CD4-positive, alpha-beta T cell treated with Interleukin-1 beta for 1 hour (primary cell): Measurements from ENCODE around the gene TMSB15A.
A peak's percentile ranks its signal among the peaks of the same experiment; 100 is the strongest.
"Not testable (repeated sequence)": the region's sequence is repeated elsewhere in the genome, so short reads cannot be mapped to it uniquely, and the experiment has no call there.

Experiments
- DNase-seq, 2 donors: peaks; one replicate each; pipeline ENCODE4 v3.0.0-alpha.2; 2020 to 2022

The TMSB15A gene

GRCh38 chrX:102515975-102516941 is at the start of gene TMSB15A:
Gene TMSB15A (minus strand): TSS chrX:102516739.
- peak; percentile 41 to 47 for DNase-seq

- no peak for DNase-seq
Observed at GRCh38 chrX:102560423-102561068, 44.0 kb upstream of the TMSB15A start.

- no peak for DNase-seq
Observed at GRCh38 chrX:102558607-102559006, 42.1 kb upstream of the TMSB15A start.

- no peak for DNase-seq
Observed at GRCh38 chrX:102548231-102548630, 31.7 kb upstream of the TMSB15A start.

GRCh38 chrX:102546828-102547493 is 30.4 kb upstream of the TMSB15A start:
- DNase-seq, result peak in 1 of 2 donors; percentile 0

- DNase-seq, result not testable (repeated sequence)
Observed at GRCh38 chrX:102546175-102546574, 29.6 kb upstream of the TMSB15A start.

- DNase-seq, result no peak
Observed at GRCh38 chrX:102535958-102536357, 19.4 kb upstream of the TMSB15A start.

- no peak for DNase-seq
Observed at GRCh38 chrX:102517326-102517725, 787 bp upstream of the TMSB15A start.

GRCh38 chrX:102514536-102514935 is 2.0 kb downstream of the TMSB15A start:
- DNase-seq, result no peak

- no peak for DNase-seq
Observed at GRCh38 chrX:102498732-102499131, 17.8 kb downstream of the TMSB15A start.

- no peak for DNase-seq
Observed at GRCh38 chrX:102491766-102492165, 24.8 kb downstream of the TMSB15A start.

GRCh38 chrX:102478765-102479164 is 37.8 kb downstream of the TMSB15A start:
- DNase-seq, result not testable (repeated sequence)

GRCh38 chrX:102471762-102472220 is 44.7 kb downstream of the TMSB15A start, which contains the start of gene TCP11X2:
Gene TCP11X2 (minus strand): TSS chrX:102471812.
- DNase-seq, result not testable (repeated sequence)

- not testable (repeated sequence) for DNase-seq
Observed at GRCh38 chrX:102470215-102470614, 46.3 kb downstream of the TMSB15A start.
